ENCODE data around the gene IPO13.

Gene IPO13

DNA sequence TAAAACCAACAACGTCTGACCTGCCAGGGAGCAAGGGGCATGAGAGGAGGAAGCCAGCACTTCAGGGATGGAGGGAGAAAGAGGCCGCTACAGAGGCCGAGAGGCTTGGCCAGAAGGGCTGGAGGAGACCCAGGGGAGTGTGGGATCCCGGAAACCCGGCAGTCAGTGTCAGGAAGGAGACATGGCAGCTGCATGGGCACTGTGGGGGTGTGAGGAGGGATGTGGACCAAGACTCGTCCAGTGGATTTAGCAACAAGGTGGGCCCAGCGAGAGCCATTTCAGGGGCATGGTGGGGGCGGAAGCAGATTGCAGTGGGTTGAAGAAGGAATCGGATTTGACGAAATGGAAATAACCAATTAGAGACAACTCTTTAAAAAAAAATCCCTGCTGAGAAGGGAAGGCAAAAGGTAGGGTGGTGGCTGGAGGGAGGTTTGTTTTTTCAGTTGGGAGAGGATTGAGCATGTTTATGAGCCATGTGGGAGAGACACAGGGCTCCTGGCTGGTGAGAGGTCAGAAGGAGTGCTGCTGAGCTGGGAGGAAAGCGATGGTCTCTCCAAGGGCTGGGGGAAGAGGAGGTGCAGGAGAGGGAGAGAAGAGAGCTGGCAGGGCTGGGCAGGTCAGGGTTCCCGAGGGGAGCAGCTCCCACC, 36.6 kb downstream of the IPO13 start:
- H3K36me3 ChIP-seq (ENCODE audit: control insufficient read depth, insufficient read depth, low read length), result peaks cover 53% of the 10 kb centered on the region
- H3K4me1 ChIP-seq (ENCODE audit: control insufficient read depth, insufficient read depth, low read length), result peaks cover 12% of the 10 kb centered on the region
- H3K4me3 ChIP-seq (ENCODE audit: low read depth, low read length), result no peak overlapping the region
- H3K27ac ChIP-seq (ENCODE audit: low read depth, low read length), result no peak overlapping the region
- H3K9me3 ChIP-seq (ENCODE audit: control insufficient read depth, insufficient read depth, low read depth, low read length), result no peaks in the 10 kb centered on the region
- H3K27me3 ChIP-seq (ENCODE audit: control insufficient read depth, insufficient read depth, low read length), result no peaks in the 10 kb centered on the region
- H3K9ac ChIP-seq (ENCODE audit: low read length), result no peak overlapping the region

DNA sequence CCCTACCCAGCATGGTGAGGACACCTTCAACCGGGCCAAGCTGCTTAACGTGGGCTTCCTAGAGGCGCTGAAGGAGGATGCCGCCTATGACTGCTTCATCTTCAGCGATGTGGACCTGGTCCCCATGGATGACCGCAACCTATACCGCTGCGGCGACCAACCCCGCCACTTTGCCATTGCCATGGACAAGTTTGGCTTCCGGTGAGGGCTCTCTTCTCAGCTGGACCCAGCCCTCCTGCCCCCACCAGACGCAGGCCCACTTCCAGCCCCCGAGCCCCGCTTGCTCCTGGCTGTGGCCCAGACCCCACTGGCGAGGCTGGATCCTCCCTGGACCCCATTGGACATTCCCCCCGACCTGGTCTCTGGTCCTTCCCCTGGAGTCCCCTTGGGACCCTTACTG, 38.1 kb downstream of the IPO13 start:
- peaks cover 53% of the 10 kb centered on the region for H3K36me3 ChIP-seq (ENCODE audit: control insufficient read depth, insufficient read depth, low read length)
- H3K4me1 ChIP-seq (ENCODE audit: control insufficient read depth, insufficient read depth, low read length), result peaks cover 11% of the 10 kb centered on the region
- no peak overlapping the region for H3K27ac ChIP-seq (ENCODE audit: low read depth, low read length)
- H3K9me3 ChIP-seq (ENCODE audit: control insufficient read depth, insufficient read depth, low read depth, low read length), result no peaks in the 10 kb centered on the region
- H3K27me3 ChIP-seq (ENCODE audit: control insufficient read depth, insufficient read depth, low read length), result no peaks in the 10 kb centered on the region
- H3K9ac ChIP-seq (ENCODE audit: low read length), result no peak overlapping the region
- no peak overlapping the region for H3K4me3 ChIP-seq (ENCODE audit: low read depth, low read length)

DNA sequence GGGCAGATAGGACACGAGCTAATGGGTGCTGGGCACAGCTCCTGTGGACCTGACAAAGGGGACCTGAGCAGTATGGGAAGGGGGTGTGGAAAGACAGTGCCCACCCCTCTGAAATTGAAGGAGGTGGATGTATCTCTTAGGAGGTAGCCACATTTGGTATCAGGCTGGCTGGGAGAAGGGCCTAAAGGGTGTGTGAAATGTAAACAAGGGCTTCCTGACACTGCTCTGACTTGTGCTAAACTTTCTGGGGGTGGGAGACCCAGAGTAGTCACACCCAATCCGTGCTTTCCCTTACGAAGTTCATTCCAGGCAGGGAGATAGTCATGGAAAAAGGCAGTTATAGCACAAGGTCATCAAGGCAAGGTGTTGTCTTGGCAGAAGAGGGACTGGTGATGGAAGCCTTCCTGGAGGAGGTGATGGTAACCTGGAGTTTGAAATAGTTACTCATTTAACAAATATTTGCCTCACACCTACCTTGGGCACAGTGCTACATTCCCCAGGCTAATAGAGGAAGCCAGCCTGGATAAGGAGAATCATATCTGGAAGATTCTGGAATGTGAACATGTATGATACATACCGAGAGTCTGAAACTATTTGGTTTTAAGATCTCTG, 39.3 kb downstream of the IPO13 start:
- no peak overlapping the region for H3K4me3 ChIP-seq (ENCODE audit: low read depth, low read length)
- peaks cover 5% of the 10 kb centered on the region; the same call in 1 of the 2 replicates for H3K4me1 ChIP-seq (ENCODE audit: control insufficient read depth, insufficient read depth, low read length)
- H3K9ac ChIP-seq (ENCODE audit: low read length), result no peak overlapping the region
- H3K9me3 ChIP-seq (ENCODE audit: control insufficient read depth, insufficient read depth, low read depth, low read length), result no peaks in the 10 kb centered on the region
- H3K27me3 ChIP-seq (ENCODE audit: control insufficient read depth, insufficient read depth, low read length), result no peaks in the 10 kb centered on the region
- no peak overlapping the region for H3K27ac ChIP-seq (ENCODE audit: low read depth, low read length)
- peaks cover 53% of the 10 kb centered on the region for H3K36me3 ChIP-seq (ENCODE audit: control insufficient read depth, insufficient read depth, low read length)

DNA sequence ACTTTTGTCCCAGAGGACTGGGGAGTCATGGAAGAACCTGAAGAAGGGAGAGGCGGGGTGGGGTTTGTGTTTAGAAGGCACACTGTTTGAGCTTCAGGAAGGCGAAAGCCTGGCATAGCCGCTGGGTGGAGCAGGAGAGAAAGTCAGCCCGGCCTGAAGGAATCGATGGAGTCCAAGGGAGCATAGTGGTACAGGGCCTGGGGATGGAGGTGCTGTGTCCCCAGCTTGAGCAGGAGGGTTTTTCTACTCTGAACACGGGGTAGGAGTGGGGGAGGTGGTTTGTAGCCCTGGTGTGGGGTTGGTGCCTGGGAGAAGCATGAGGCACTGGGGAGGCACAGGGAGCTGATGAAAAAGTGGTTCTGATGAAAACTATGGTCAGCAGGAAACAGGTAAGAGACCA, 40.0 kb downstream of the IPO13 start:
- H3K36me3 ChIP-seq (ENCODE audit: control insufficient read depth, insufficient read depth, low read length), result peaks cover 46% of the 10 kb centered on the region
- H3K4me3 ChIP-seq (ENCODE audit: low read depth, low read length), result no peak overlapping the region
- H3K4me1 ChIP-seq (ENCODE audit: control insufficient read depth, insufficient read depth, low read length), result peaks cover 7% of the 10 kb centered on the region; the same call in 1 of the 2 replicates
- H3K9me3 ChIP-seq (ENCODE audit: control insufficient read depth, insufficient read depth, low read depth, low read length), result no peaks in the 10 kb centered on the region
- no peak overlapping the region for H3K27ac ChIP-seq (ENCODE audit: low read depth, low read length)
- H3K27me3 ChIP-seq (ENCODE audit: control insufficient read depth, insufficient read depth, low read length), result no peaks in the 10 kb centered on the region
- H3K9ac ChIP-seq (ENCODE audit: low read length), result no peak overlapping the region

DNA sequence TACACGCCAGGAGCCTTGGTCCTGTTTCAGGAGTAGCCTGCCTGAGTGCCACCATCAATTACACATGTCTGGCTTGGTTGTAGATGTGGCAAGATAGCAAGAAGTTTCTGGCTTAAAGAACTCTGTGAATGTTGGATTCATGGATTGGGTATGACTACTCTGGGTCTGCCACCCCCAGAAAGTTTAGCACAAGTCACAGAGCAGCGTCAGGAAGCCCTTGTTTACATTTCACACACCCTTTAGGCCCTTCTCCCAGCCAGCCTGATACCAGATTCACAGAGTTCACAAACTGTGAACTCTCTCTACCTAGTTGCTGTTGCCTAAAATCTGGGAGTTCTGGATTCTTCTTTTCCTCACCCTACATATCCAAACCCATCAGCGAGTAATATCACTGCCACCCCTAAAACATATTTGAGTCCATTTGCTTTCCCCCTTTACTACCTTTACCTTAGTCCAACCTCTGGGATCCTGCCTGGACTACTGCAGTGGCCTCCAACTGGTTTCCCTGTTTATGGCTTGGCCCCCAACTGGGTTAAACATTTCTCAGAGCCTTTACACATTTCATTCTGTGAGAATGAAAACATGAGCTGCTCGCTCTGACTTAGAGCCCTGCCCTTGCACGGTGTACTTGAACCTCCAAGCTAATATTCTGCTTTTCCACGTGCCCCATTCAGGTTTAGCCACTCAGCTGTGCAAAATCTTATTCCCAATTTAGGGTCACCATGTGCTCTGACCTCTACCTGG, 40.6 kb downstream of the IPO13 start:
- H3K9me3 ChIP-seq (ENCODE audit: control insufficient read depth, insufficient read depth, low read depth, low read length), result no peaks in the 10 kb centered on the region
- H3K4me3 ChIP-seq (ENCODE audit: low read depth, low read length), result no peak overlapping the region
- peaks cover 7% of the 10 kb centered on the region; the same call in 1 of the 2 replicates for H3K4me1 ChIP-seq (ENCODE audit: control insufficient read depth, insufficient read depth, low read length)
- H3K27ac ChIP-seq (ENCODE audit: low read depth, low read length), result no peak overlapping the region
- peaks cover 43% of the 10 kb centered on the region for H3K36me3 ChIP-seq (ENCODE audit: control insufficient read depth, insufficient read depth, low read length)
- no peak overlapping the region for H3K9ac ChIP-seq (ENCODE audit: low read length)
- H3K27me3 ChIP-seq (ENCODE audit: control insufficient read depth, insufficient read depth, low read length), result no peaks in the 10 kb centered on the region

DNA sequence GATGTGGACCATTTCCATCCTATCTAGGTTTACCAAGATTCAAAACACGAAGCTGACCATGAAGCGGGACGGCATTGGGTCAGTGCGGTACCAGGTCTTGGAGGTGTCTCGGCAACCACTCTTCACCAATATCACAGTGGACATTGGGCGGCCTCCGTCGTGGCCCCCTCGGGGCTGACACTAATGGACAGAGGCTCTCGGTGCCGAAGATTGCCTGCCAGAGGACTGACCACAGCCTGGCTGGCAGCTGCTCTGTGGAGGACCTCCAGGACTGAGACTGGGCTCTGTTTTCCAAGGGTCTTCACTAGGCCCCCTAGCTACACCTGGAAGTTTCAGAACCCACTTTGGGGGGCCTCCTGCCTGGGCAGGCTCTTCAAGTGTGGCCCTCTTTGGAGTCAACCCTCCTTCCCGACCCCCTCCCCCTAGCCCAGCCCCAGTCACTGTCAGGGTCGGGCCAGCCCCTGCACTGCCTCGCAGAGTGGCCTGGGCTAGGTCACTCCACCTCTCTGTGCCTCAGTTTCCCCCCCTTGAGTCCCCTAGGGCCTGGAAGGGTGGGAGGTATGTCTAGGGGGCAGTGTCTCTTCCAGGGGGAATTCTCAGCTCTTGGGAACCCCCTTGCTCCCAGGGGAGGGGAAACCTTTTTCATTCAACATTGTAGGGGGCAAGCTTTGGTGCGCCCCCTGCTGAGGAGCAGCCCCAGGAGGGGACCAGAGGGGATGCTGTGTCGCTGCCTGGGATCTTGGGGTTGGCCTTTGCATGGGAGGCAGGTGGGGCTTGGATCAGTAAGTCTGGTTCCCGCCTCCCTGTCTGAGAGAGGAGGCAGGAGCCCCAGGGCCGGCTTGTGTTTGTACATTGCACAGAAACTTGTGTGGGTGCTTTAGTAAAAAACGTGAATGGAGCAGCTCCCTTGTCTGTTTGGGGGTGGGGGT, 43.8 kb downstream of the IPO13 start:
- H3K9me3 ChIP-seq (ENCODE audit: control insufficient read depth, insufficient read depth, low read depth, low read length), result no peaks in the 10 kb centered on the region
- peak overlapping the region; percentile 68 for H3K9ac ChIP-seq (ENCODE audit: low read length)
- H3K36me3 ChIP-seq (ENCODE audit: control insufficient read depth, insufficient read depth, low read length), result peaks cover 17% of the 10 kb centered on the region
- H3K4me3 ChIP-seq (ENCODE audit: low read depth, low read length), result peak overlapping the region; percentile 85
- peaks cover 20% of the 10 kb centered on the region for H3K4me1 ChIP-seq (ENCODE audit: control insufficient read depth, insufficient read depth, low read length)
- H3K27me3 ChIP-seq (ENCODE audit: control insufficient read depth, insufficient read depth, low read length), result no peaks in the 10 kb centered on the region
- H3K27ac ChIP-seq (ENCODE audit: low read depth, low read length), result no peak overlapping the region; the same call in 1 of the 2 replicates

DNA sequence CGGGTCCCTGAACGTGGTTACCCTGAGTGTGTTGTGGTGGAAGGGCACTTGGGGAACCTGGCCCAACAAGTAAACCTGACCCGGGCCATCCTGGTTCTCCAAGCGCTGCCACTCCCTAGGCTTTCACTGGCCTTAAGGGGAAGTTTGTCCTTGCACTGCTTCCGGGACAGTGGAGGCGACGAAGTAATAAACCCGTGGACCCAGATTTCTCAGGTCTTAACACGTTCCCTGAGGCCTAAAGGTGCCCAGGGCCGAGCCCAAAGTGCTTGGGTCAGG, 44.4 kb downstream of the IPO13 start:
- peaks cover 12% of the 10 kb centered on the region for H3K36me3 ChIP-seq (ENCODE audit: control insufficient read depth, insufficient read depth, low read length)

DNA sequence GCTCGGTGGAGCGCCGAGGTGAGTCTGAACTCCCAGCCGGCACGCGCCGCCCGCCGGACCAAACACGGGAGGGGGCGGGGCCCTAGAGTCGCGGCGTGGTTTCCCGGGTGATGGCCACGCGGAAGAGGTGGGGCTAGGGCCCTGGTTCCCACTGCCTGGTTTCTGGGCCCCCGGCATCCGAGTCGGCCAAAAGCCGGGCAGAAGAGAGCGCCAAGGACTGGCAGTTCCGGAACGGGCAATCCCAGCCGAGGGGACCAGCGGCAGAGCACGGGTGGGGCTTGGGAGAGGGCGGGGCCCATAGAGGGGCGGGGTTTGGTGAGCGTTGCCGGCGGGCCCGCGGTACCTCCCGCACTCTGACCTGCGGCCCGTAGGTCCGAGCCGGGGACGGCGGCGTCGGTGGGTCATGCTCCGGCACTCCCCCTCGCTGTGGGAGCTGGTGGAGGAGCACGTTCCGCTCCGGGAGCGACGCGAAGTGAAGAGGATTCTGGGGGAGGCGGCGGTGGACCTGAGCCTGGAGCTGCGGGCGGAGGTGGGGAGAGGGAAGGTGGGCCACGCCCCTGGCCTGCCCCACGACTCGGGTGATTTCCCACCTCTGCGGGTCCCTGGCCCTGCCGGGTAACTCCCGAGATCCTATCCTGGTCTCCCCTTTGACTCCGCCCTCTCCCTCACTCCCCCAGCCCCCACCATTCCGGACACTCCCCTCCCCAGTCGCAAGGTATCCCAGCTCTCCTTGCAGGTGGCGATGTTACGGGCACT, 44.9 kb downstream of the IPO13 start, which contains the start of gene CCDC24:
TSS of gene CCDC24 (plus strand) at position 124 of the 756 bp plus-strand sequence. CDS start at position 404, 280 bp downstream.
- Histone ChIP-seq H3K9ac (ENCODE audit: low read length) (peak within 1 kb of the TSS; percentile 68), H3K4me1 (ENCODE audit: control insufficient read depth, insufficient read depth, low read length) (peaks cover 20% of the 10 kb centered on the region), H3K36me3 (ENCODE audit: control insufficient read depth, insufficient read depth, low read length) (peaks cover 8% of the 10 kb centered on the region), H3K27me3 (ENCODE audit: control insufficient read depth, insufficient read depth, low read length) (no peaks in the 10 kb centered on the region), H3K9me3 (ENCODE audit: control insufficient read depth, insufficient read depth, low read depth, low read length) (no peaks in the 10 kb centered on the region), H3K27ac (ENCODE audit: low read depth, low read length) (peak within 1 kb of the TSS; percentile 42), H3K4me3 (ENCODE audit: low read depth, low read length) (peak within 1 kb of the TSS; percentile 85)

More for the DNA sequence above, 44.4 kb downstream of the IPO13 start:
- H3K4me1 ChIP-seq (ENCODE audit: control insufficient read depth, insufficient read depth, low read length), result peaks cover 20% of the 10 kb centered on the region
- H3K27ac ChIP-seq (ENCODE audit: low read depth, low read length), result peak overlapping the region; percentile 42; the same call in 1 of the 2 replicates
- H3K9me3 ChIP-seq (ENCODE audit: control insufficient read depth, insufficient read depth, low read depth, low read length), result no peaks in the 10 kb centered on the region
- H3K9ac ChIP-seq (ENCODE audit: low read length), result peak overlapping the region; percentile 68
- peak overlapping the region; percentile 85 for H3K4me3 ChIP-seq (ENCODE audit: low read depth, low read length)
- no peaks in the 10 kb centered on the region for H3K27me3 ChIP-seq (ENCODE audit: control insufficient read depth, insufficient read depth, low read length)

DNA sequence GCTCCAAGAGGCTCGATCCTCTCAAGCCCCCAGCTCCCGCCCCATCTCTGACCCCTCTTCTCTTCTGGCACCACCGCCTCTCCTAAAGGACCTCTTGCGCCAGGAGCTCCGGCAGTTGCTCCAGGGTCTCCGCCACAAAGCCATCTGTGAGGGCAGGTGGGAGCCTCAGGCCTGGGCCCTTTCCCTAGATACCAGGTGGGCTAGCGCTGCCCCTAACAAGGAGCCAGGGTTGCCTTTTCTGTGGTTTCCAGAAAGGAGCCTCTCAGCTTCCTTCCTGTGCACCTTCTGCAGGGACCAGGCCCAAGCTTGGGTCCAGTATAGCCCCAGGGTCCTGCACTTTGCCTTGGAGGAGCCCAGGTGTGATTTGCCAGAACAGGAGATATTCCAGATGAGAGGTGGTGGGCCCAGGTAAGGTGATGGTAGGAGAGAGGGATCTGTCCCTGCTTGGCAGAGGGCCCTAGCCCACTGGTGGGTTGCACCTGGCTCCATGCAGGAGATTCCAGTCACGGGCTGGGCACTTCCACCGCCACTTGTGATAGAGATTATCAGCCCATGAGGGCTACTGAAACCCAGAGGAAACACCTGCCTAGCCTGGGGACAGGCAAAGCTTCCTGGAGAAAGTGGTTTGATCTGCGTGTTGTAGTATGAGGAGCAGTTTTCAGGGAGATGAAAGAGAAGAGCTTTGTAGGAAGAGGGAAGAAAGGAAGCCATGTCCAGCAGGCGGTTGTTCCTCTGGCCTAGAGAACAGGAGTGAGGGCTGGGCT, 45.7 kb downstream of the IPO13 start:
- Histone ChIP-seq H3K9ac (ENCODE audit: low read length) (peak overlapping the region; percentile 66), H3K27me3 (ENCODE audit: control insufficient read depth, insufficient read depth, low read length) (no peaks in the 10 kb centered on the region), H3K4me3 (ENCODE audit: low read depth, low read length) (peak overlapping the region; percentile 85), H3K4me1 (ENCODE audit: control insufficient read depth, insufficient read depth, low read length) (peaks cover 24% of the 10 kb centered on the region), H3K27ac (ENCODE audit: low read depth, low read length) (no peak overlapping the region), H3K36me3 (ENCODE audit: control insufficient read depth, insufficient read depth, low read length) (peaks cover under 1% of the 10 kb centered on the region; the same call in 1 of the 2 replicates), H3K9me3 (ENCODE audit: control insufficient read depth, insufficient read depth, low read depth, low read length) (no peaks in the 10 kb centered on the region)
